Measurements from ENCODE around the gene IFNGR2.
"Not testable (repeated sequence)": the region's sequence is repeated elsewhere in the genome, so short reads cannot be mapped to it uniquely, and the experiment has no call there.

IFNGR2 gene

GRCh38 chr21:33377221-33377920 is 25.8 kb upstream of the IFNGR2 start:
- no peak for DNase-seq

GRCh38 chr21:33378081-33378480 is 25.1 kb upstream of the IFNGR2 start:
- no peak for DNase-seq

- not testable (repeated sequence) for DNase-seq
Observed at GRCh38 chr21:33379934-33380333, 23.3 kb upstream of the IFNGR2 start.

- DNase-seq: peak; percentile 80
Observed at GRCh38 chr21:33380483-33380998, 22.7 kb upstream of the IFNGR2 start.

- DNase-seq: not testable (repeated sequence)
Observed at GRCh38 chr21:33381381-33381780, 21.8 kb upstream of the IFNGR2 start.

GRCh38 chr21:33383056-33383888 is 19.9 kb upstream of the IFNGR2 start:
- peak; percentile 57 for DNase-seq

GRCh38 chr21:33384841-33385331 is 18.3 kb upstream of the IFNGR2 start:
- peak; percentile 33 for DNase-seq

GRCh38 chr21:33386222-33386784 is 16.9 kb upstream of the IFNGR2 start:
- DNase-seq: no peak

GRCh38 chr21:33387294-33387693 is 15.9 kb upstream of the IFNGR2 start:
- no peak for DNase-seq

- DNase-seq: no peak
Observed at GRCh38 chr21:33388188-33388587, 15.0 kb upstream of the IFNGR2 start.

GRCh38 chr21:33390479-33390878 is 12.7 kb upstream of the IFNGR2 start:
- DNase-seq: no peak

- DNase-seq: no peak
Observed at GRCh38 chr21:33391656-33392055, 11.6 kb upstream of the IFNGR2 start.

- no peak for DNase-seq
Observed at GRCh38 chr21:33392284-33392985, 10.8 kb upstream of the IFNGR2 start.

GRCh38 chr21:33393348-33393747 is 9.9 kb upstream of the IFNGR2 start:
- DNase-seq: no peak

- no peak for DNase-seq
Observed at GRCh38 chr21:33394260-33394659, 9.0 kb upstream of the IFNGR2 start.

GRCh38 chr21:33395891-33396331 is 7.3 kb upstream of the IFNGR2 start:
- DNase-seq: no peak

- DNase-seq: no peak
Observed at GRCh38 chr21:33396436-33396835, 6.8 kb upstream of the IFNGR2 start.

- no peak for DNase-seq
Observed at GRCh38 chr21:33396951-33397350, 6.3 kb upstream of the IFNGR2 start.

- no peak for DNase-seq
Observed at GRCh38 chr21:33397717-33398116, 5.5 kb upstream of the IFNGR2 start.

- no peak for DNase-seq
Observed at GRCh38 chr21:33398361-33398760, 4.9 kb upstream of the IFNGR2 start.

- no peak for DNase-seq
Observed at GRCh38 chr21:33401630-33401992, 1.6 kb upstream of the IFNGR2 start.

GRCh38 chr21:33402001-33402979 is 923 bp upstream of the IFNGR2 start:
- no peak for DNase-seq
